GM12865 (cell line): ENCODE measurements around the gene EMX1.

Source experiments
- DNase-seq: peaks from one replicate; pipeline ENCODE4 v3.0.0; 2010; ENCODE audit warnings: low read depth
- H3K4me3 ChIP-seq: 2 replicates; pipeline ENCODE4 v1.5.1; 2011; ENCODE audit warnings: mild to moderate bottlenecking, low read depth, low read length, control low read depth
- CTCF ChIP-seq: IDR thresholded peaks from 2 replicates; pipeline ENCODE4 v1.5.1; 2011; ENCODE audit warnings: low read length, control low read depth, low read depth, inconsistent platforms; ENCODE audit not compliant: insufficient read depth; ENCODE audit errors: missing control alignments

Gene EMX1

DNA sequence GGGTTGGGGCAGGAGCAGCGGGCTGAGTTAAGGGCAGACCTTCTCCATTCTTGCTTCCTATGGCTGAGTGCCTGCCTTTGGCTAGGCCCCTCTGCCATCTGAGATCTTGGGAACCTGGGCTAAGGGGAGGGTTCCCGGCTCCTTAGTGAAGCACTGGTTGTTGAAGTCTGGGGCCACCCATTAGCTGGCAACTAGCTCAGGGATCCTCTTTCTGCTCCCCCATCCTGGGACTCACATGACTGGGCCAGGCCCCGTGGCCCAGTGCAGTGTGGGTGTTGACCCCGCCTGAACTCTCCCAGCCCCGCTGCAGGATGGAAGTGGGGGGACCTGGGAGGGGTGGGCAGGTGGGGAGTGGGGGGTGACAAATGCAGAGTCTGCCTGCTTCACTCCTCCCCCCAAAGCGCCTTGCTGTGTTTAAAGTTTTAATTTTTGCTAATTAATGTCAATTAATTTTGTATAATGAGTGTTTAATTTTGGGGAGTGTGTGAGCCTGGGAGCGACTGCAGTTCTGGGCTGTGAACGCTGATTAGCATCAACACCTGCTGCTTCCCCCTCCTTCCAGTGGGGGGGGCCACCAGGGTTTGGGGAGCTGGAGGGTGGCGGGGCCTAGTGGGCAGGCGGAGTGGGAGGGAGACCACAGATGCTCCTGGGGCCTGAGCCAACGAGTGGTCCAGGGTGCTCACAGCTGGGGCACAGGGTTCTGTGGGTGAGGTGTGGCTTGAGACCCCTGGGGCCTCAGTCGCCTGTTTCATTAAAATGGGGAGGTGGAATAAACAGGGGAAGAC, 55.2 kb downstream of the EMX1 start:
- DNase-seq: no peak
- TF ChIP-seq CTCF: no peak
- no peak overlapping the region for H3K4me3 ChIP-seq

- H3K4me3 ChIP-seq: no peak overlapping the region
- no peak for TF ChIP-seq CTCF
- DNase-seq: no peak
Observed at GRCh38 chr2:72973137-72973535, 55.8 kb downstream of the EMX1 start.

DNA sequence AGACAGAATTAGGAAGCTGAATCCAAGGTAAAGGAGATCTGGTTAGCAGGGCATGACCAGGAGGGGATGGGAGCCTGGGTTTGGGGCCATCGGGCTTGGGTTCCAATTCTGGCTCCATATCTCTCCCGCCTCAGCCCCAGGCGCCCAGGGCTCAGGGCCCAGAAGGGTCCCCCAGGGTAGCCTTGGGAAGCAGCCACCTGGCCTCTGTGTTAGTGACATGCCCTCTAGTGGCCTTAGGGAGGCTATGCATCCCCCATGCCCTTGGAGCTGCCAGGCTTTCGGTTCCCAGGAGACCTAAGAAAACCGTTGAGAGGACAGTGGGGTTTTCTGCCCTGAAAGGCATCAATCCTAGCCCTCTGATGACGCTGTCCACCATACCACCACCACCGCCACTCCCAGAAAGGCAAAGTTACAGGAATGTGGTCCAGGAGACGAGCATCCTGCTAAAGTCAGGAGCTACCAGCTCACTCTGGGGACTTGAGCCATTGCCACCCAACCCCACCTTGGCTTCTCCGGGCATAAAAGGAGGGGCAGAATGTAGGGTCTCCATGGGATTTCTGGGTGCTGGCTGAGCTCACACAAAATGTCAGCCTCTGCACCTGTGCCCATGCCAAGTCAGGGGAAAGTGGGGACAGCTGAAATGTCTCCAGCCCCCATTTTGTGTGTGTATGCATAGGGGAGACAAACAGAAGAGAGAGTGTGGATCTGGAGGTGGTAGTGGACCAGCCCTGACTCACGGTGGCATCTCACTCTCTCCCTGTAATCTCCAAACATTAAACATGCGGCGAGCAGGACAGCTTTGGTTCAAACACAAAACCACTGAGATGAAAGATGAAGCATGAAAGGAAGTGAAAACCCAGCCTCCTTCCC, 56.5 kb downstream of the EMX1 start:
- H3K4me3 ChIP-seq: no peak overlapping the region
- DNase-seq: peak; percentile 65
- peak; percentile 95 for TF ChIP-seq CTCF

DNA sequence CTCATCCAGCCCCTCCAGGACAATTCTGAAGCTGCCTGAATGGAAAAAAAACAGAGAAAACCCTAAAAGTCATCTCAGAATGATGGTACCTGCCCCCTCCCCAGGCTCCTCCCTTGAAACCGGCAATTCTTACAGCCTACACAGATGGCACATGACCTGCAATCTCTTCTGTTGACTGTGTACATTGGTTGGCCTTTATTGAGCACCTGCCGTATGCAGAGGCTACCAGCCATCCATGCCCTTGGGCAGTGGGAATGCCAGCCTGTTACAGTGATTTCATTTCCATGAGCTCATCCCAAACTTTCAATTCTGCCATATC, 57.1 kb downstream of the EMX1 start:
- no peak for DNase-seq
- H3K4me3 ChIP-seq: no peak overlapping the region
- TF ChIP-seq CTCF: no peak

GRCh38 chr2:72975017-72975416, 57.7 kb downstream of the EMX1 start:
- no peak overlapping the region for H3K4me3 ChIP-seq
- no peak for DNase-seq
- TF ChIP-seq CTCF: no peak

- H3K4me3 ChIP-seq: no peak overlapping the region
- no peak for TF ChIP-seq CTCF
- no peak for DNase-seq
Observed at GRCh38 chr2:72979896-72980295, 62.6 kb downstream of the EMX1 start.
